ENCODE measurements around the gene TUSC2. TPM values are rescaled to one million over a fixed set of nuclear protein-coding genes. Genes with fewer than 3 reads are reported as not detected.
A peak's percentile ranks its signal among the peaks of the same experiment; 100 is the strongest.

The TUSC2 gene
- total and polyA plus RNA-seq, 2 donors (not counting 1 experiment from before 2014, with no cell fraction given) = 28.2 to 29.3 TPM

DNA sequence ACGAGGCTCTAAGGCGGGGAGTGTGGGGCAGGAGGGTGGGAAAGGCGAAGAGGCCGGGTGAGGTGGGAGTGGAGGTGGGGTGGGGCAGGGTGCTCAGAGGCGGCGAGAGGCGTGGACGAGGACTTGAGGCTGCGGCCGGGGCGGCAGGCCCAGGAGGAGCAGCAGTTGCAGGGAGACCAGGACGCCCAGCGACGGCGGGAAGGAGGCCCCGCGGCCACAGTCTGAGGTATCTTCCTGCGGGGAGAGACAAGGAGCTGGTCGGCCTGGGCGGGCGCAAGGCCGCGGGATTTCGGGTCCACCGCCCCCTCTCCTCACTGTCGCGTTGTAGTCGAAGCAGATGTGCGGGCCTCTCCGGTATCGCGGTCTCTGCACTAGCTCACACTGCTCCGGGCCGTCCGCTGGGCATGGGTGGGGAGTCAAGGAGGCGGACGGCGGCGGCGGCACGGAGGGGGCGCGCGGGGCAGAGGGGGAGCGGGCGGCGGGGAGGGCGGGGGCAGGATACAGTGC lies 36.6 kb upstream of the TUSC2 start:
- H3K27ac Mint-ChIP-seq = peak overlapping the region; percentile 59
- DNase-seq = no peak
- peak overlapping the region; percentile 96 for H3K4me2 ChIP-seq (replicated peaks; ENCODE audit: low read depth, low read length, poor library complexity, severe bottlenecking)

More for the DNA sequence above, 36.6 kb upstream of the TUSC2 start:
- whole genome bisulfite sequencing (ENCODE audit: insufficient coverage) = 17% methylated on average over 48 of the region's 48 CpGs
- Histone ChIP-seq H3K36me3 (replicated peaks in 1 of 2; ENCODE audit: control extremely low read depth in 1 of 2, control insufficient read depth in 1 of 2, extremely low read depth in 1 of 2, insufficient read depth in 2 of 2, low read length in 1 of 2) (no peaks in the 10 kb centered on the region), H3K9me3 (ENCODE audit: control extremely low read depth in 1 of 3, control insufficient read depth in 2 of 3, insufficient read depth in 1 of 3, low read length in 2 of 3) (no peaks in the 10 kb centered on the region), H3K9ac (ENCODE audit: low read length) (peak overlapping the region; percentile 81), H3K27ac (ENCODE audit: low read length in 2 of 2) (no peak overlapping the region), H2AFZ (ENCODE audit: insufficient read depth, low read depth, low read length, poor library complexity, severe bottlenecking) (peak overlapping the region; percentile 91), H3K79me2 (ENCODE audit: control insufficient read depth, insufficient read depth, low read length) (no peaks in the 10 kb centered on the region), H3K4me1 (ENCODE audit: control insufficient read depth in 2 of 2, insufficient read depth in 2 of 2, low read length in 2 of 2) (peaks cover 13 to 25% of the 10 kb centered on the region in 2 donors), H3K27me3 (replicated peaks in 1 of 4; ENCODE audit: control extremely low read depth in 1 of 4, control insufficient read depth in 3 of 4, insufficient read depth in 4 of 4, low read length in 3 of 4) (peaks cover 0 to 3% (median 0%) of the 10 kb centered on the region in 4 experiments), H3K4me3 (ENCODE audit: control extremely low read depth in 1 of 5, extremely low read depth in 1 of 5, insufficient read depth in 1 of 5, low read depth in 2 of 5, low read length in 4 of 5) (peak overlapping the region in 4 of 5 experiments; percentile 78 to 84 (median 82)), H4K20me1 (ENCODE audit: control insufficient read depth, insufficient read depth, low read length, poor library complexity, severe bottlenecking) (no peaks in the 10 kb centered on the region)
- CTCF ChIA-PET = interaction anchor here (1.2 to 3.3 kb wide), 4 partner anchors 12 to 178 kb away, joined by 5 to 27 read pairs (median 6); partner anchors contain the start of genes CYB561D2 and NPRL2
- H3K4me1 Mint-ChIP-seq = peaks cover 26% of the 10 kb centered on the region
- H3K9me3 Mint-ChIP-seq (ENCODE audit: insufficient read depth) = no peaks in the 10 kb centered on the region
- TF ChIP-seq, protein P1, sequence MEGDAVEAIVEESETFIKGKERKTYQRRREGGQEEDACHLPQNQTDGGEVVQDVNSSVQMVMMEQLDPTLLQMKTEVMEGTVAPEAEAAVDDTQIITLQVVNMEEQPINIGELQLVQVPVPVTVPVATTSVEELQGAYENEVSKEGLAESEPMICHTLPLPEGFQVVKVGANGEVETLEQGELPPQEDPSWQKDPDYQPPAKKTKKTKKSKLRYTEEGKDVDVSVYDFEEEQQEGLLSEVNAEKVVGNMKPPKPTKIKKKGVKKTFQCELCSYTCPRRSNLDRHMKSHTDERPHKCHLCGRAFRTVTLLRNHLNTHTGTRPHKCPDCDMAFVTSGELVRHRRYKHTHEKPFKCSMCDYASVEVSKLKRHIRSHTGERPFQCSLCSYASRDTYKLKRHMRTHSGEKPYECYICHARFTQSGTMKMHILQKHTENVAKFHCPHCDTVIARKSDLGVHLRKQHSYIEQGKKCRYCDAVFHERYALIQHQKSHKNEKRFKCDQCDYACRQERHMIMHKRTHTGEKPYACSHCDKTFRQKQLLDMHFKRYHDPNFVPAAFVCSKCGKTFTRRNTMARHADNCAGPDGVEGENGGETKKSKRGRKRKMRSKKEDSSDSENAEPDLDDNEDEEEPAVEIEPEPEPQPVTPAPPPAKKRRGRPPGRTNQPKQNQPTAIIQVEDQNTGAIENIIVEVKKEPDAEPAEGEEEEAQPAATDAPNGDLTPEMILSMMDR (IDR thresholded peaks at IDR 0.05) = no peak
- no peak for TF ChIP-seq EZH2 (IDR thresholded peaks at IDR 0.05; ENCODE audit: borderline replicate concordance, insufficient read depth, low read depth, low read length, poor library complexity, severe bottlenecking)
- H3K4me3 Mint-ChIP-seq = peak overlapping the region; percentile 91
- peak; percentile 10 for ATAC-seq (ENCODE audit: low read depth)
- peaks cover 4% of the 10 kb centered on the region for H3K27me3 Mint-ChIP-seq
- intact Hi-C loops (cut with micrococcal nuclease) = loop anchor here (1.0 to 2.0 kb wide), 4 partner anchors 14 to 253 kb away; partner anchors contain the start of genes CYB561D2, HEMK1, MAPKAPK3 and NPRL2
- POLR2A ChIA-PET = interaction anchor here (0.6 to 2.8 kb wide), 7 partner anchors 14 to 1021 kb away, joined by 3 to 13 read pairs (median 6); partner anchors contain the start of genes CYB561D2, HEMK1, NPRL2 and RASSF1
